Activated naive CD4-positive, alpha-beta T cell treated with anti-CD3 and anti-CD28 coated beads, Interleukin-2, amount 50 U/mL, for 24 hours (primary cell): ENCODE data around the gene ZNF12.

Experiments
- H3K27ac Mint-ChIP-seq: one replicate; pipeline ENCODE4 v1.8.0; 2021; ENCODE audit warnings: mild to moderate bottlenecking, mixed read lengths
- H3K27me3 Mint-ChIP-seq: one replicate; pipeline ENCODE4 v1.8.0; 2021; ENCODE audit warnings: mixed read lengths
- H3K36me3 Mint-ChIP-seq: one replicate; pipeline ENCODE4 v1.8.0; 2021; ENCODE audit warnings: mixed read lengths
- H3K4me1 Mint-ChIP-seq: one replicate; pipeline ENCODE4 v1.8.0; 2021; ENCODE audit warnings: mixed read lengths
- H3K4me3 Mint-ChIP-seq: one replicate; pipeline ENCODE4 v1.8.0; 2021; ENCODE audit warnings: mild to moderate bottlenecking, mixed read lengths
- H3K9me3 Mint-ChIP-seq: one replicate; pipeline ENCODE4 v1.8.0; 2021; ENCODE audit warnings: mixed read lengths

The ZNF12 gene

GRCh38 chr7:6642861-6643640 lies 63.7 kb downstream of the ZNF12 start:
- Mint-ChIP-seq H3K36me3 (peaks cover 7% of the 10 kb centered on the region), H3K27ac (no peak overlapping the region), H3K4me3 (no peak overlapping the region), H3K9me3 (no peaks in the 10 kb centered on the region), H3K4me1 (peaks cover 22% of the 10 kb centered on the region), H3K27me3 (no peaks in the 10 kb centered on the region)

DNA sequence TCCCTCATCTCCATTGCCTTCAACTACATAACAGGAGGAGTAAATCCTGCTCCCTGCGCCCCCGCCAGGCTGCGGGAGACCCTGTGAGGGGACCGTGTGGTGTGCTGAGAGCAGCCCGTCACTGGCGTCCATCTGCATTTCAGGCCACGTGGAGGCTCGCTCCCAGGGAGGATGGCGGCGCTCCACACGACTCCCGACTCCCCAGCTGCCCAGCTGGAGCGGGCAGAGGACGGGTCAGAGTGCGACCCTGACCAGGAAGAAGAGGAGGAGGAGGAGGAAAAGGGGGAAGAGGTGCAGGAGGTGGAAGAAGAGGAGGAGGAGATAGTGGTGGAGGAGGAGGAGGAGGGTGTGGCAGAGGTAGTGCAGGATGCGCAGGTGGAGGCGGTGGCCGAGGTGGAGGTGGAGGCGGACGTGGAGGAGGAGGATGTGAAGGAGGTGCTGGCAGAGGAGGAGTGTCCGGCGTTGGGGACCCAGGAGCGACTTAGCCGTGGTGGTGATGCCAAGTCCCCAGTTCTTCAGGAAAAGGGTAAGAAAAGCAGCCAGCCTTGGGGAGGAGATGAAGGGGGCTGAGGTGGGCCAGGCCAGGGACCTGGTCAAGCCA lies 64.4 kb downstream of the ZNF12 start:
- no peaks in the 10 kb centered on the region for H3K9me3 Mint-ChIP-seq
- H3K27ac Mint-ChIP-seq, result no peak overlapping the region
- H3K27me3 Mint-ChIP-seq, result no peaks in the 10 kb centered on the region
- no peak overlapping the region for H3K4me3 Mint-ChIP-seq
- H3K4me1 Mint-ChIP-seq, result peaks cover 25% of the 10 kb centered on the region
- H3K36me3 Mint-ChIP-seq, result peaks cover 7% of the 10 kb centered on the region

DNA sequence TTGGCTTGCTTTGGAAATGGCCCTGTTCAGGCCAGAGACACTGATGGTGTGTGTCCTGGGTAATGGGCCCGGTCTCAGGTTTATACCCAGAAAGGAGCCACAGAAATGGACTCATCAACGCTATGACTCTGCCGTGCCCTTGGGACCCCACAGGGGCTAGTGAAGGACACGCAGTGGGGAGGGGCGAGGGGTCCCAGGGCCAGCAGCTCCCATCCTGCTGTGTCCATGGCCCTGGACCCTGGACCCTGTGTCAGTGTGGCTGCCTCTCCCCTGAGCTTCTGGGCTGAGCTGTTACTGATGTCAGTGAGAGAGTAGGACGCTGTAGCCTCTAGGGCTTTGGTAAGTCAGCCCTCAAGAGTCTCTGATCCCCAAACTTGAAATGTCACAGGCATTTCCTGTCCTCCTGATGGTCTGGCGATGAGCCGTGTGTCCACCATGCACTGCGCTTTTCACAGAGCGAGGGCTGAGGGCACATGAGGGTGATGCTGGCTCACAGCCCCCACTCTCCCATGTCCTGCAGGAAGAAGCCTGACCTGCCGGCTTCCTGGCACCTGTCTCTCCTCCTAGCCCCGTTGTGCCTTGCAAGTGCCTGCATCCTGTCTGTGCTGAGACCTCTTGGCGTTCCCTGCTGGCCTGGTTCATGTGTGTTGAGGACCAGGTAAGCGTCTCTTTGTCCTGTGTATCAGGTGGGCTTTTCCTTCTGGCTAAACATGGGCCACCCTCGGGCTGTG lies 65.3 kb downstream of the ZNF12 start:
- H3K4me3 Mint-ChIP-seq, result no peak overlapping the region
- peak overlapping the region; percentile 81 for H3K27ac Mint-ChIP-seq
- peaks cover 25% of the 10 kb centered on the region for H3K4me1 Mint-ChIP-seq
- no peaks in the 10 kb centered on the region for H3K9me3 Mint-ChIP-seq
- H3K27me3 Mint-ChIP-seq, result no peaks in the 10 kb centered on the region
- peaks cover 6% of the 10 kb centered on the region for H3K36me3 Mint-ChIP-seq

DNA sequence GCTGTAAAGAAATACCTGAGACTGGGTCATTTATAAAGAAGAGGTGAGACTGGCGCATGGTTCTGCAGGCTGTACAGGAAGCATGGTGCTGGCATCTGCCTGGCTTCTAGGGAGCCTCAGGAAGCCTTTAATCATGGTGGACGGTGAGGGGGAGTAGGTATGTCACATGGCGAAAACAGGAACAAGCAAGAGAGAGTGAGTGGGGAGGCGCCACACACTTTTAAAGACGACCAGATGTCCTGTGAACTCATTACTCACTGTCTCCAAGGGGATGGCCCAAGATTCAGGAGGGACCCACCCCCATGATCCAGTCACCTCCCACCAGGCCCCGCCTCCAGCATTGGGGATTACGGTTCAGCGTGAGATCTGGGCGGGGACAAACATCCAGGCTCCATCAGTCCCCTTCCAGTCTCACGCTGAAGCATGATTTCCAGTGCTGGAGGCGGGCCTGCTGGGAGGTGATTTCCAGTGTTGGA lies 66.5 kb downstream of the ZNF12 start:
- Mint-ChIP-seq H3K4me1 (peaks cover 25% of the 10 kb centered on the region), H3K27ac (peak overlapping the region; percentile 76), H3K36me3 (peaks cover 6% of the 10 kb centered on the region), H3K27me3 (no peaks in the 10 kb centered on the region), H3K4me3 (no peak overlapping the region), H3K9me3 (no peaks in the 10 kb centered on the region)

GRCh38 chr7:6639627-6640026 lies 67.1 kb downstream of the ZNF12 start:
- H3K36me3 Mint-ChIP-seq, result peaks cover 6% of the 10 kb centered on the region
- peak overlapping the region; percentile 59 for H3K27ac Mint-ChIP-seq
- H3K4me1 Mint-ChIP-seq, result peaks cover 25% of the 10 kb centered on the region
- H3K9me3 Mint-ChIP-seq, result no peaks in the 10 kb centered on the region
- H3K27me3 Mint-ChIP-seq, result no peaks in the 10 kb centered on the region
- peak overlapping the region; percentile 17 for H3K4me3 Mint-ChIP-seq

- Mint-ChIP-seq H3K9me3 (no peaks in the 10 kb centered on the region), H3K27ac (peak overlapping the region; percentile 74), H3K4me3 (peak overlapping the region; percentile 88), H3K36me3 (peaks cover 6% of the 10 kb centered on the region), H3K27me3 (no peaks in the 10 kb centered on the region), H3K4me1 (peaks cover 25% of the 10 kb centered on the region)
Observed at GRCh38 chr7:6639032-6639431, 67.7 kb downstream of the ZNF12 start.
